ENCODE data around the gene RNF208.
"Not testable (repeated sequence)": the region's sequence is repeated elsewhere in the genome, so short reads cannot be mapped to it uniquely, and the experiment has no call there.

The RNF208 gene

GRCh38 chr9:137222190-137223077, at the start of gene RNF208:
TSS of gene RNF208 (minus strand) at chr9:137222240. CDS start at chr9:137221212, 1,028 bp downstream.
- DNase-seq = no peak

- DNase-seq = no peak
Measured at GRCh38 chr9:137271696-137272076, 49.6 kb upstream of the RNF208 start.

GRCh38 chr9:137270929-137271695, 49.1 kb upstream of the RNF208 start:
- no peak for DNase-seq

- no peak for DNase-seq
Measured at GRCh38 chr9:137269231-137269772, 47.3 kb upstream of the RNF208 start.

- no peak for DNase-seq
Measured at GRCh38 chr9:137268538-137269201, 46.6 kb upstream of the RNF208 start.

GRCh38 chr9:137267933-137268355, 45.9 kb upstream of the RNF208 start:
- DNase-seq = no peak

- no peak for DNase-seq
Measured at GRCh38 chr9:137266585-137267453, 44.8 kb upstream of the RNF208 start.

- DNase-seq = no peak
Measured at GRCh38 chr9:137266162-137266527, 44.1 kb upstream of the RNF208 start.

- no peak for DNase-seq
Measured at GRCh38 chr9:137265496-137266161, 43.6 kb upstream of the RNF208 start.

- no peak for DNase-seq
Measured at GRCh38 chr9:137264067-137264466, 42.0 kb upstream of the RNF208 start.

- no peak for DNase-seq
Measured at GRCh38 chr9:137263506-137263905, 41.5 kb upstream of the RNF208 start.

GRCh38 chr9:137262909-137263285, 40.9 kb upstream of the RNF208 start:
- no peak for DNase-seq

GRCh38 chr9:137262173-137262908, 40.3 kb upstream of the RNF208 start:
- DNase-seq = not testable (repeated sequence)

GRCh38 chr9:137256856-137257255, 34.8 kb upstream of the RNF208 start:
- no peak for DNase-seq

GRCh38 chr9:137256362-137256761, 34.3 kb upstream of the RNF208 start:
- no peak for DNase-seq

- peak; percentile 30 for DNase-seq
Measured at GRCh38 chr9:137255448-137256114, 33.5 kb upstream of the RNF208 start.

GRCh38 chr9:137254624-137255447, 32.8 kb upstream of the RNF208 start, which contains the start of gene NELFB:
TSS of gene NELFB (plus strand) at chr9:137255327.
- DNase-seq = peak; percentile 52

- DNase-seq = no peak
Measured at GRCh38 chr9:137253717-137254623, 31.9 kb upstream of the RNF208 start.
